Measurements from ENCODE around the gene INPP4B. TPM values are rescaled to one million over a fixed set of nuclear protein-coding genes. Genes with fewer than 3 reads are reported as not detected.

Gene INPP4B
- total and polyA plus RNA-seq, 2 donors (not counting 1 experiment from before 2014, with no cell fraction given) = 0.03 TPM; not detected in 1

GRCh38 chr4:142713282-142714030 lies 132.6 kb downstream of the INPP4B start:
- ChIA-PET POLR2A (no interaction called here), CTCF (no interaction called here)
- H3K9me3 ChIP-seq (ENCODE audit: control extremely low read depth in 1 of 3, control insufficient read depth in 2 of 3, insufficient read depth in 1 of 3, low read length in 2 of 3) = peaks cover 0 to 4% (median 0%) of the 10 kb centered on the region in 3 donors
- Mint-ChIP-seq H3K4me1 (no peaks in the 10 kb centered on the region), H3K27me3 (no peaks in the 10 kb centered on the region), H3K4me3 (no peak overlapping the region), H3K27ac (no peak overlapping the region), H3K9me3 (ENCODE audit: insufficient read depth) (no peaks in the 10 kb centered on the region)
- H3K9ac ChIP-seq (ENCODE audit: low read length) = no peak overlapping the region
- no peak overlapping the region for H3K27ac ChIP-seq (ENCODE audit: low read length in 2 of 2)
- TF ChIP-seq EZH2 (IDR thresholded peaks at IDR 0.05; ENCODE audit: borderline replicate concordance, insufficient read depth, low read depth, low read length, poor library complexity, severe bottlenecking) = no peak
- TF ChIP-seq CTCF (IDR thresholded peaks at IDR 0.05) = no peak
- ATAC-seq (ENCODE audit: low read depth) (no peak), DNase-seq (no peak)
- H3K4me3 ChIP-seq (ENCODE audit: control extremely low read depth in 1 of 5, extremely low read depth in 1 of 5, insufficient read depth in 1 of 5, low read depth in 2 of 5, low read length in 4 of 5) = no peak overlapping the region
- no peaks in the 10 kb centered on the region for H3K36me3 ChIP-seq (replicated peaks in 1 of 2; ENCODE audit: control extremely low read depth in 1 of 2, control insufficient read depth in 1 of 2, extremely low read depth in 1 of 2, insufficient read depth in 2 of 2, low read length in 1 of 2)
- no CpG with 5 or more reads among the region's 2 CpGs for WGBS (ENCODE audit: insufficient coverage)
- no peaks in the 10 kb centered on the region for H3K4me1 ChIP-seq (ENCODE audit: control insufficient read depth in 2 of 2, insufficient read depth in 2 of 2, low read length in 2 of 2)
- no peaks in the 10 kb centered on the region for H4K20me1 ChIP-seq (ENCODE audit: control insufficient read depth, insufficient read depth, low read length, poor library complexity, severe bottlenecking)
- intact Hi-C loops (cut with micrococcal nuclease) = no loop called here
- H3K27me3 ChIP-seq (replicated peaks in 1 of 4; ENCODE audit: control extremely low read depth in 1 of 4, control insufficient read depth in 3 of 4, insufficient read depth in 4 of 4, low read length in 3 of 4) = no peaks in the 10 kb centered on the region
- H2AFZ ChIP-seq (ENCODE audit: insufficient read depth, low read depth, low read length, poor library complexity, severe bottlenecking) = no peak overlapping the region
- H3K4me2 ChIP-seq (replicated peaks; ENCODE audit: low read depth, low read length, poor library complexity, severe bottlenecking) = no peak overlapping the region
- no peaks in the 10 kb centered on the region for H3K79me2 ChIP-seq (ENCODE audit: control insufficient read depth, insufficient read depth, low read length)

GRCh38 chr4:142708231-142708630 lies 137.9 kb downstream of the INPP4B start:
- Mint-ChIP-seq H3K9me3 (ENCODE audit: insufficient read depth) (no peaks in the 10 kb centered on the region), H3K27me3 (no peaks in the 10 kb centered on the region), H3K4me1 (no peaks in the 10 kb centered on the region), H3K27ac (no peak overlapping the region), H3K4me3 (no peak overlapping the region)
- intact Hi-C loops (cut with micrococcal nuclease) = no loop called here
- Histone ChIP-seq H3K9me3 (ENCODE audit: control extremely low read depth in 1 of 3, control insufficient read depth in 2 of 3, insufficient read depth in 1 of 3, low read length in 2 of 3) (peaks cover 0 to 8% (median 1%) of the 10 kb centered on the region in 3 donors), H3K27ac (ENCODE audit: low read length in 2 of 2) (no peak overlapping the region), H2AFZ (ENCODE audit: insufficient read depth, low read depth, low read length, poor library complexity, severe bottlenecking) (no peak overlapping the region), H4K20me1 (ENCODE audit: control insufficient read depth, insufficient read depth, low read length, poor library complexity, severe bottlenecking) (no peaks in the 10 kb centered on the region), H3K4me3 (ENCODE audit: control extremely low read depth in 1 of 5, extremely low read depth in 1 of 5, insufficient read depth in 1 of 5, low read depth in 2 of 5, low read length in 4 of 5) (no peak overlapping the region), H3K27me3 (replicated peaks in 1 of 4; ENCODE audit: control extremely low read depth in 1 of 4, control insufficient read depth in 3 of 4, insufficient read depth in 4 of 4, low read length in 3 of 4) (no peaks in the 10 kb centered on the region), H3K4me2 (replicated peaks; ENCODE audit: low read depth, low read length, poor library complexity, severe bottlenecking) (no peak overlapping the region), H3K9ac (ENCODE audit: low read length) (no peak overlapping the region), H3K4me1 (ENCODE audit: control insufficient read depth in 2 of 2, insufficient read depth in 2 of 2, low read length in 2 of 2) (no peaks in the 10 kb centered on the region), H3K36me3 (replicated peaks in 1 of 2; ENCODE audit: control extremely low read depth in 1 of 2, control insufficient read depth in 1 of 2, extremely low read depth in 1 of 2, insufficient read depth in 2 of 2, low read length in 1 of 2) (no peaks in the 10 kb centered on the region), H3K79me2 (ENCODE audit: control insufficient read depth, insufficient read depth, low read length) (no peaks in the 10 kb centered on the region)
- POLR2A ChIA-PET = no interaction called here
- ATAC-seq (ENCODE audit: low read depth) (no peak), DNase-seq (no peak)
- WGBS (ENCODE audit: insufficient coverage) = 79% methylated on average over 1 of the region's 1 CpG
- CTCF ChIA-PET = no interaction called here
- TF ChIP-seq EZH2 (IDR thresholded peaks at IDR 0.05; ENCODE audit: borderline replicate concordance, insufficient read depth, low read depth, low read length, poor library complexity, severe bottlenecking) = no peak
- no peak for TF ChIP-seq CTCF (IDR thresholded peaks at IDR 0.05)

Data from B cell (primary cell).